Stimulated activated CD8-positive, alpha-beta memory T cell treated with anti-CD3 and anti-CD28 coated beads, Interleukin-7, amount 100 ng/mL, for 1 hour (primary cell): ENCODE measurements around the gene NF1.
"Not testable (repeated sequence)": the region's sequence is repeated elsewhere in the genome, so short reads cannot be mapped to it uniquely, and the experiment has no call there.

Experiments
- DNase-seq, 2 donors: peaks; one replicate each; pipeline ENCODE4 v3.0.0-alpha.2; 2020; ENCODE audit warnings: low read depth in 2 of 2

NF1 gene

GRCh38 chr17:31130286-31131224 is 35.8 kb downstream of the NF1 start:
- DNase-seq, result no peak

DNA sequence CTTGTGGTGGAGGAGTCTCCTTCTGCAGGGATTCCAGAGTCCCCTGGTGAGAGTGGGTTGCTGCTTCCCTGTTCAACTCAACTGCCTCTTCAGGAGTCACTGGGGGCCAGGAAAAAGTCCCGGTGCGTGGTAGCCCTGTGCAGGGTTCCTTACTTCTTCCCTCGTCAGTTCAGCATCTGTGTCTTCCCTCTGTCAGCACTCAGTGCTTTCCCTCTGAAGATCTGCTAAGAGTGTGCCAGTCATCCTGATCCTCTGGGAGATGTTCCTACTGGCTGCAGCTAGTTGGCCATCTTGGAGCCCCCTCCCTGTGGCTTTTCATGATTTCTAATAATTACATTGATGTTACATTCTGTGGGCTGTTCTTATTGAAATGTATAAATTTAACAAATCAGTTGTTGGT is 36.5 kb downstream of the NF1 start:
- no peak for DNase-seq

DNA sequence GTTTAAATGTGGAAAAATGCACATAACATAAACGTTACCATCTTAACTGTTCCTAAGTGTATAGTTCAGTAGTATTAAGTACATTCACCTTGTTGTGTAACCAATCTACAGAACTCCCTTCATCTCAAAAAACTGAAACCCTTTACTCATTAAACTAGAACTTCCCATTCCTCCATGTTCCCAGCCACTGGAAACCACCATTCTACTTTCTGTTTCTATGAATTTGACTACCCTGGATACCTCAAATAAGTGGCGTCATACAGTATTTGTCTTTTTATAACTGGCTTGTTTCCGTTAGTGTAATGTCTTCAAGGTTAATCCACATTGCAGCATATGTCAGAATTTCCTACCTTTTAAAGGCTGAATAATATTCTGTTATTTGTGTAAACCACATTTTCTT is 38.2 kb downstream of the NF1 start:
- DNase-seq, result no peak

- DNase-seq, result no peak
Measured at GRCh38 chr17:31134576-31134975, 39.8 kb downstream of the NF1 start.

DNA sequence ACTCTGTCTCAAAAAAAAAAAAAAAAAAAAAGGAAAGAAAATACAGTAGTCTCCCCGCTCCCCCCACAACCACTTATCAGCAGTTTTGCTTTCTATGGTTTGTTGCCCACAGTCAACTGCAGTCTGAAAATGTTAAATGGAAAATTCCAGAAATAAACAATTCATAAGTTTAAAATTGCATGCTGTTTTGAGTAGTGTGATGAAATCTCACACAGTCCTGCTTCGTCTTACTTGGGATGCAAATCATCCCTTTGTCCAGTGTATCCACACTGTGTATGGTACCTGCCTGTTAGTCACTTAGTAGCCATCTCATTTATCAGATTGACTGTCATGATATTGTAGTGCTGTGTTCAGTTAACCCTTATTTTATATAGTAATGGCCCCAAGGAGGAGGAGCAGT is 41.5 kb downstream of the NF1 start:
- no peak for DNase-seq

DNA sequence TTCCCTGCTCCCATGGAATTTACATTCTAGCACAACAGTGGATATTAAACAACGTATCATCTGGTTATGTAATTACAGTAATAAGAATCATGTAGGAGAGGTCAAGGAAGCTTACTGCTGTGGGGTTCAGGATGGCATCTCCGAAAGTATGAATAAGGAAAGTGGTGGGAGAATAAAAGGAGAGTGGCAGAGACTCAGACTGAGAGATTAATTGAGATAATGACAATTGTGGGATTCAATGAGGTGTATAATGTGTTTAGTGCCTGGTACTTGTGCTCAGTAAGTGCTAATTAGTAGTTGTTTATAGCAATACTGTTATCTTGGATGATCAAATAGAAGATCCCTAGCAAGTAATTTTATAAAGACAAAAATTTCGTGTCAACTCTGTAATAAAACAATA is 45.3 kb downstream of the NF1 start:
- DNase-seq, result no peak

- DNase-seq, result no peak
Measured at GRCh38 chr17:31144428-31144827, 49.7 kb downstream of the NF1 start.

- DNase-seq, result no peak
Measured at GRCh38 chr17:31144836-31145235, 50.1 kb downstream of the NF1 start.

DNA sequence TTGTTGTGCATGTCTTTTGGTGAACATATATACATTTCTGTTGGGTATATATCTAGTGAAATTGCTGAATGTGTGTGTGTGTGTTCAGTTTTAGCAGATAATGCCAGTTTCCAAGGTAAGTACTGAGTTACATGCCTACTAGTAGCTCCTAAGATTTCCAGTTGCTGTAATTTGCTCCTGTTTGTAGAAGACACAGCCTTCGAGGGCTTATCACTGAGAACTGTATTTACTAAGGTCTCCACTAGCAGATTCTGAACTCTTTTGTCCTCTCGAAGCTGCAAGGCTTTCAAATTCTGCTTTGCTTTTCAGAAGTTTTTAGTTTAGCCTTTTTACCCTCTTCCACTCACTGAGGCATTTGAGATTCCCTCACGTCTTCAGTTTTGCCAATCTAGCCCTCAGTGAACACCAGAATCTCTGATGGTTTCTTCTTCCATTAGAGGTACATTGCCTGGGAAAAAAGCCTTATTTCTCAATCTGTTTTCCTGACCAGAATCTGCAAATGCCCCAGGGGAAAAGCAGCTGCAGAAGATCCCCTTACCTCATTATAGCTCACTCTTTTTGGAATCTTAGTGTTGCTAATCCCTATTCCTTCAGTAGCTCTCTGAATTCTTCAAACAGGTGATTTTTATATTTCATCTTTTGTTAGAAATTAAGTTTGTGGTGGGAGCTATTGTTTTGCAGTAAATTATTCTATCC is 52.9 kb downstream of the NF1 start:
- DNase-seq, result no peak

GRCh38 chr17:31148205-31148604 is 53.4 kb downstream of the NF1 start:
- DNase-seq, result no peak

- no peak for DNase-seq
Measured at GRCh38 chr17:31152271-31152670, 57.5 kb downstream of the NF1 start.

- no peak for DNase-seq
Measured at GRCh38 chr17:31155208-31155810, 60.5 kb downstream of the NF1 start.

GRCh38 chr17:31156326-31156725 is 61.5 kb downstream of the NF1 start:
- DNase-seq, result no peak

DNA sequence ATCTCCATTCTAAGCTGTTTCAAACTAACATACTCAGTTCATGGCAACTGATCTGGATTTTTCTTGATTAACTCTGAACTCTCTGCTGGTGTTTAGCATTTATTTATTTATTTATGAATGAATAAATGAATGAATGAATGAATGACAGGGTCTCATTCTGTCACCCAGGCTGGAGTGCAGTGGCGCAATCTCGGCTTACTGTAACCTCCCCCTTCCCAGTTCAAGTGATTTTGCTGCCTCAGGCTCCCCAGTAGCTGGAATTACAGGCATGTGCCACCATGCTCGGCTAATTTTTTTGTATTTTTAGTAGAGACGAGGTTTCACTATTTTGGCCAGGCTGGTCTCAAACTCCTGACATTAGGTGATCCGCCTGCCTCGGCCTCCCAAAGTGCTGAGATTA is 62.1 kb downstream of the NF1 start:
- DNase-seq, result not testable (repeated sequence)

DNA sequence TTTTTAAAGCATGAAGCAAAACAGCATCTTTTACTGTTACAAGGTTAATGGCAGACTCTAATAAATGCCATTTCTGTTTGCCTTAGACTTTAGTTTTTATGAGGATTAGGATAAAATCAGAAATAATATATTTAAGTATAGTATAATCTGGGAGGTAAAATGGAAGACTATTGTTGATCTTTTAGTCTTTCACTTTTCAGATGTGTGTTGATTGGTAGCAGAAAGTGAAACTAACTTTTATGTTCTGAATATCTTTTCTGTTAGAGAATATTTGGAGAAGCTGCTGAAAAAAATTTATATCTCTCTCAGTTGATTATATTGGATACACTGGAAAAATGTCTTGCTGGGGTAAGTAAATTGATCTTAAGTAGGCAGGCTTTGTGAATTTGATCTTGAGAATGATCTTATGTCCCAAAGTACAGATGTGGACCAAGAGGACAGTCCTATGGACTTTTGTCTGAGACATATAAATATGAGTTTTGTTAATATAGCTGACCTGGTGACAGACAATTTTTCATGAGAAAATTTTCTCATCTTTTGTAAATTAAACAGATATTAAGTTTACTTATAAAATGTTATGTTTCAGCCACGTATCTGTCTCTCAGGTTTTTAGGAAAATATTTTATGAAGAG is 64.1 kb downstream of the NF1 start:
- DNase-seq, result no peak

DNA sequence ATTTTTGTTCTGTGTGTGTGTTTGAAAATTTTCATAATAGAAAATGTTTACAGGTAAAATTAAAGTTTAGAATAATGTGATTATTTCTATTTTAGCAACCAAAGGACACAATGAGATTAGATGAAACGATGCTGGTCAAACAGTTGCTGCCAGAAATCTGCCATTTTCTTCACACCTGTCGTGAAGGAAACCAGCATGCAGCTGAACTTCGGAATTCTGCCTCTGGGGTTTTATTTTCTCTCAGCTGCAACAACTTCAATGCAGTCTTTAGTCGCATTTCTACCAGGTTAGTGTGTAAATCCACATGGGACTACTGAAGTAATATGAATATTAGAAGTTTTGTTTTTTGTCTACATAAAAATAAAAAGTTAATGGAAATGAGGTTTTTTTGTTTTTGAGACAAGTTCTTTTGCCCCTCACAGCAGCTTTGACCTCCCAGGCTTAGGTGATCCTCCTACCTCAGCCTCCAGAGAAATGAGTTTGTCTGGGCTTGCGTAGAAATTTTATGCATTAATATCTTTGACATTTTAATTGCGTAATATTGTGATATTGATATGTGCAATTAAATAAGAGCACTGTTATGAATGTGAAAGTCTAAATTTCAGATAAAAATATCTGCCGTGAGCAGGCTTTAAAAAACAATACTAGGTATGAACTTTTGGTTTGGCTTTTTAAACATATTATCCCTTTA is 68.5 kb downstream of the NF1 start:
- no peak for DNase-seq

DNA sequence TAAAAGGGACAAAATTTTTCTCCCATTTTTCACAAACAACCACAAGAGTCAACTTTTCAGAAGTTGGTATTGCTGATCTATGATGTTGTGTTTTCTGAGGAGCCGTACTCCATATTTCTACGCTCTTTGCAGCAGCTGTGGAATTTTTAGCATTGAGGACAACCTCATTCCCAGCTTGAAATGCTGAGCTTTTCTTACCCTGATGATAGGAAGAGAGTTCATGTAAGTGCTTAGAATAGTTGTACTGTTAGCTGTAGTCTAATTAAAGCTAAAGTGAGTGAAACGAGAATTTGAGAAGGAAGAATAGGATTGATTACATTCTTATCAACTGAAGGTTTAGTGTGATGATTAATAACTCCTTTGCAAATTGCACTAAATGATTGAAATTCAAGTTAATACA is 72.3 kb downstream of the NF1 start:
- DNase-seq, result no peak

DNA sequence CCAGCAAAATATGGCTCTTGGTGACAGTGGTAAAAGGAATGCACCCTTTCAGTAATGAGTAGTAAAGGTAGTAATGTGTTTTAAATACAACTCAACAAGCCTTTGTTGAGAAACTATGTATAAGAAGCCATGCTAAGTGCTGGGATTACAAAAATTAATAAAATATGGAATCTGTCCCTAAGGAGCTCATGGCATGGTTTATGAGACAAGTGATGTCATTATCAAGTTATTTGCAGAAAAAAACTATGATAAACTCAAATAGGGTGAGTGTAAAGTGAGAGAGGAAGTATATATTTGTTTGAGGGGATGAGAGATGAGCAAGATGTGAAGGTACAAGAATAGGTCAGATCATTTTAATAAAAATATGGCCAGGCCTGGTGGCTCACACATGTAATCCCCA is 76.9 kb downstream of the NF1 start:
- DNase-seq, result no peak

DNA sequence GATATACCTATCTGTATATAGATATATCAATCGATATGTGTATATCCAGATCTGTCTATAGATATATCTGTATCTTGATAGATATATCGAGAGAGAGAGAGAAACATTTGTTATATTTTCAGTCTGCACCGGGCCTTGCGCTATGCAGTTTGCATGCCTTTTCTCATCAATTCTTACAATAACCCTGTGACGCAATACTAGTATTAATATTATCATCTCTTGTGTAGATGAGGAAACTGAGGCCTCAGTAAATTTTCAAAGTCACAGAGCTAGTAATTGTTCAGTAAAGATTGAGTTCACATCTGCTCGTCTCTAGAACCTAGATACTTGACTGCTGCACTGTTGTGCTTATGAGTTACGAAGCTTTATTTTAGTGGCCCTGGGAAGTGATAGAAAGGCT is 77.6 kb downstream of the NF1 start:
- no peak for DNase-seq

DNA sequence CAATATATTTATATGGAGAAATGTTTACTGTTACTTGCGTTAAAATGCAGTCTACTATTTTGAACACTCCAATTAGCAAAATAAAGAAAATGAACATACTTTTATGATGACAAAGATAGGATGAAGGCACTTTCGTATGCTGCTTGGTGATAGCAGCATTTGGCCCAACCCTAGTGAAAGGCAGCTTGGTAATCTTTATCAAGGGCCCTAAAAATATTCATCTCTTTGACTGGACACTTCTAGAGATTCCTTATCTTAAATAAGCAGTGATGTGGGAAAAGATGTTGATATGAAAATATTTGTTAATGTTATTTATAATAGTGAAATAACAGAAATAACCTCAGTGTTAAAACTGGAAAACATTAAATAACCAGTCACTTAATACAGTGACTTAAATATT is 79.4 kb downstream of the NF1 start:
- DNase-seq, result no peak

- no peak for DNase-seq
Measured at GRCh38 chr17:31175237-31175636, 80.5 kb downstream of the NF1 start.

DNA sequence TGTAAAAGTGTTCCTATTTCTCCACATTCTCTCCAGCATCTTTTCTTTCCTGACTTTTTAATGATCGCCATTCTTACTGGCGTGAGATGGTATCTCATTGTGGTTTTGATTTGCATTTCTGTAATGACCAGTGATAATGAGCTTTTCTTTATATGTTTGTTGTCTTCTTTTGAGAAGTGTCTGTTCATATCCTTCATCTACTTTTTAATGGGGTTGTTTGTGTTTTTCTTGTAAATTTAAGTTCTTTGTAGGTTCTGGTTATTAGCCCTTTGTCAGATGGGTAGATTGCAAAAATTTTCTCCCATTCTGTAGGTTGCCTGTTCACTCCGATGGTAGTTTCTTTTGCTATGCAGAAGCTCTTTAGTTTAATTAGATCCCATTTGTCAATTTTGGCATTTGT is 81.4 kb downstream of the NF1 start:
- DNase-seq, result not testable (repeated sequence)
